Trophoblast cell (in vitro differentiated cells and primary cell): ENCODE measurements around the gene BMERB1.

ENCODE experiments used
- DNase-seq, 2 donors: peaks; one replicate each; pipeline ENCODE4 v3.0.0-alpha.2; 2016
- H2AFZ ChIP-seq: 2 replicates; pipeline ENCODE4 v1.6.1; 2013; ENCODE audit warnings: low read length, moderate library complexity, mild to moderate bottlenecking; ENCODE audit not compliant: insufficient read depth, poor library complexity
- H2AK5ac ChIP-seq: 2 replicates; pipeline ENCODE4 v1.6.1; 2013; ENCODE audit warnings: mild to moderate bottlenecking, low read length
- H2BK120ac ChIP-seq: 2 replicates; pipeline ENCODE4 v1.6.1; 2013; ENCODE audit warnings: low read length, mild to moderate bottlenecking, moderate library complexity; ENCODE audit not compliant: insufficient read depth, poor library complexity
- H2BK12ac ChIP-seq: 2 replicates; pipeline ENCODE4 v1.6.1; 2013; ENCODE audit warnings: mild to moderate bottlenecking, low read length, moderate library complexity
- H2BK5ac ChIP-seq: 2 replicates; pipeline ENCODE4 v1.6.1; 2013; ENCODE audit warnings: low read length, low read depth, moderate library complexity, mild to moderate bottlenecking; ENCODE audit not compliant: poor library complexity
- H3K14ac ChIP-seq: 2 replicates; pipeline ENCODE4 v1.6.1; 2013; ENCODE audit warnings: mild to moderate bottlenecking, low read length
- H3K18ac ChIP-seq: 2 replicates; pipeline ENCODE4 v1.6.1; 2013; ENCODE audit warnings: mild to moderate bottlenecking, low read length
- H3K23ac ChIP-seq: 2 replicates; pipeline ENCODE4 v1.6.1; 2013; ENCODE audit warnings: low read length
- H3K27ac ChIP-seq: 2 replicates; pipeline ENCODE4 v1.5.1; 2013; ENCODE audit warnings: low read depth, mild to moderate bottlenecking, inconsistent platforms, low read length, moderate library complexity
- H3K27me3 ChIP-seq: 2 replicates; pipeline ENCODE4 v1.6.1; 2013; ENCODE audit warnings: inconsistent platforms, mild to moderate bottlenecking, low read length, moderate library complexity; ENCODE audit not compliant: insufficient read depth
- H3K36me3 ChIP-seq, 2 experiments: 1 replicate in 1 of 2; 2 replicates in 1 of 2; pipeline ENCODE4 v1.6.1; 2013; ENCODE audit warnings: low read length in 2 of 2, mild to moderate bottlenecking in 2 of 2, moderate library complexity in 1 of 2; ENCODE audit not compliant: insufficient read depth in 2 of 2, control insufficient read depth in 1 of 2
- H3K4ac ChIP-seq: 2 replicates; pipeline ENCODE4 v1.6.1; 2013; ENCODE audit warnings: low read depth, mild to moderate bottlenecking, low read length, moderate library complexity
- H3K4me1 ChIP-seq, 2 experiments: 1 replicate in 1 of 2; 2 replicates in 1 of 2; pipeline ENCODE4 v1.6.1; 2013; ENCODE audit warnings: low read length in 2 of 2, mild to moderate bottlenecking in 2 of 2, moderate library complexity in 1 of 2; ENCODE audit not compliant: insufficient read depth in 2 of 2, control insufficient read depth in 1 of 2
- H3K4me2 ChIP-seq: 2 replicates; pipeline ENCODE4 v1.6.1; 2013; ENCODE audit warnings: inconsistent platforms, mild to moderate bottlenecking, low read length, moderate library complexity
- H3K4me3 ChIP-seq: 2 replicates; pipeline ENCODE4 v1.5.1; 2013; ENCODE audit warnings: mild to moderate bottlenecking, low read depth, low read length, inconsistent platforms
- H3K79me1 ChIP-seq: one replicate; pipeline ENCODE4 v1.6.1; 2013; ENCODE audit warnings: low read length
- H3K79me2 ChIP-seq: 2 replicates; pipeline ENCODE4 v1.6.1; 2013; ENCODE audit warnings: low read length, mild to moderate bottlenecking; ENCODE audit not compliant: control insufficient read depth, insufficient read depth, poor library complexity
- H3K9ac ChIP-seq: 2 replicates; pipeline ENCODE4 v1.6.1; 2013; ENCODE audit warnings: mild to moderate bottlenecking, low read length
- H3K9me3 ChIP-seq: 2 replicates; pipeline ENCODE4 v1.6.1; 2013; ENCODE audit warnings: low read depth, mild to moderate bottlenecking, control low read depth, inconsistent platforms, low read length; ENCODE audit not compliant: insufficient read depth
- H4K12ac ChIP-seq: 2 replicates; pipeline ENCODE4 v1.6.1; 2013; ENCODE audit warnings: low read depth, mild to moderate bottlenecking, low read length, moderate library complexity
- H4K8ac ChIP-seq: 2 replicates; pipeline ENCODE4 v1.6.1; 2013; ENCODE audit warnings: low read depth, mild to moderate bottlenecking, low read length, moderate library complexity
- H4K91ac ChIP-seq: one replicate; pipeline ENCODE4 v1.6.1; 2013; ENCODE audit warnings: low read depth, mild to moderate bottlenecking, low read length, moderate library complexity
- WGBS: extraction: QIAGEN DNeasy Blood & Tissue Kit; methylation state at CpG from one replicate; pipeline ENCODE4 v1.1.7; 2013; ENCODE audit warnings: missing lambda C conversion rate; ENCODE audit not compliant: insufficient read length, insufficient coverage; ENCODE audit errors: extremely low coverage; 5-methylcytosine and 5-hydroxymethylcytosine counted together

Gene BMERB1

GRCh38 chr16:15526097-15526496 lies 91.7 kb downstream of the BMERB1 start:
- Histone ChIP-seq H3K18ac (no peak overlapping the region), H2AK5ac (no peak overlapping the region), H3K27me3 (no peaks in the 10 kb centered on the region), H3K4me1 (no peaks in the 10 kb centered on the region), H3K36me3 (no peaks in the 10 kb centered on the region), H2BK120ac (no peak overlapping the region), H3K23ac (no peak overlapping the region), H4K8ac (no peak overlapping the region), H2BK12ac (no peak overlapping the region), H3K4ac (no peak overlapping the region), H3K4me2 (no peak overlapping the region), H3K79me2 (no peaks in the 10 kb centered on the region), H3K14ac (no peak overlapping the region), H3K9me3 (no peaks in the 10 kb centered on the region), H4K91ac (no peak overlapping the region), H2AFZ (no peak overlapping the region), H3K27ac (no peak overlapping the region), H3K79me1 (no peaks in the 10 kb centered on the region), H2BK5ac (no peak overlapping the region), H3K4me3 (no peak overlapping the region), H4K12ac (no peak overlapping the region), H3K9ac (no peak overlapping the region)
- WGBS = no CpG with 5 or more reads among the region's 7 CpGs
- no peak for DNase-seq

GRCh38 chr16:15526731-15527130 lies 92.3 kb downstream of the BMERB1 start:
- no peak overlapping the region for H4K12ac ChIP-seq
- H3K36me3 ChIP-seq = no peaks in the 10 kb centered on the region
- no peak overlapping the region for H4K8ac ChIP-seq
- no peak overlapping the region for H3K4ac ChIP-seq
- no peak overlapping the region for H3K4me3 ChIP-seq
- H3K4me1 ChIP-seq = no peaks in the 10 kb centered on the region
- no peak overlapping the region for H2AFZ ChIP-seq
- H3K27ac ChIP-seq = no peak overlapping the region
- H3K9ac ChIP-seq = no peak overlapping the region
- WGBS = no CpG with 5 or more reads among the region's 2 CpGs
- H2BK120ac ChIP-seq = no peak overlapping the region
- no peak overlapping the region for H3K18ac ChIP-seq
- no peak overlapping the region for H2BK12ac ChIP-seq
- H3K27me3 ChIP-seq = no peaks in the 10 kb centered on the region
- DNase-seq = no peak
- no peak overlapping the region for H2AK5ac ChIP-seq
- no peak overlapping the region for H4K91ac ChIP-seq
- H3K14ac ChIP-seq = no peak overlapping the region
- no peak overlapping the region for H2BK5ac ChIP-seq
- H3K79me2 ChIP-seq = no peaks in the 10 kb centered on the region
- no peaks in the 10 kb centered on the region for H3K79me1 ChIP-seq
- H3K23ac ChIP-seq = no peak overlapping the region
- no peaks in the 10 kb centered on the region for H3K9me3 ChIP-seq
- H3K4me2 ChIP-seq = no peak overlapping the region

- Histone ChIP-seq H3K18ac (no peak overlapping the region), H2AFZ (no peak overlapping the region), H3K79me2 (no peaks in the 10 kb centered on the region), H3K27ac (no peak overlapping the region), H3K9ac (no peak overlapping the region), H2BK12ac (no peak overlapping the region), H3K4me3 (no peak overlapping the region), H4K8ac (no peak overlapping the region), H2AK5ac (no peak overlapping the region), H2BK120ac (no peak overlapping the region), H4K91ac (no peak overlapping the region), H3K14ac (no peak overlapping the region), H3K27me3 (no peaks in the 10 kb centered on the region), H3K79me1 (no peaks in the 10 kb centered on the region), H2BK5ac (no peak overlapping the region), H3K23ac (no peak overlapping the region), H3K4ac (no peak overlapping the region), H3K4me2 (no peak overlapping the region), H4K12ac (no peak overlapping the region), H3K9me3 (no peaks in the 10 kb centered on the region), H3K36me3 (no peaks in the 10 kb centered on the region), H3K4me1 (no peaks in the 10 kb centered on the region)
- no peak for DNase-seq
- WGBS = no CpG with 5 or more reads among the region's 5 CpGs
Measured at GRCh38 chr16:15529673-15530072, 95.3 kb downstream of the BMERB1 start.

- Histone ChIP-seq H3K79me2 (no peaks in the 10 kb centered on the region), H2AFZ (no peak overlapping the region), H3K14ac (no peak overlapping the region), H2AK5ac (no peak overlapping the region), H3K27me3 (no peaks in the 10 kb centered on the region), H2BK120ac (no peak overlapping the region), H3K79me1 (no peaks in the 10 kb centered on the region), H3K9me3 (no peaks in the 10 kb centered on the region), H3K4ac (no peak overlapping the region), H3K4me1 (no peaks in the 10 kb centered on the region), H3K9ac (no peak overlapping the region), H3K27ac (no peak overlapping the region), H4K12ac (no peak overlapping the region), H3K4me2 (no peak overlapping the region), H3K4me3 (no peak overlapping the region), H3K36me3 (no peaks in the 10 kb centered on the region), H4K91ac (no peak overlapping the region), H3K23ac (no peak overlapping the region), H3K18ac (no peak overlapping the region), H2BK12ac (no peak overlapping the region), H4K8ac (no peak overlapping the region), H2BK5ac (no peak overlapping the region)
- DNase-seq = no peak
- WGBS = no CpG with 5 or more reads among the region's 5 CpGs
Measured at GRCh38 chr16:15530085-15530484, 95.7 kb downstream of the BMERB1 start.
